MM.1S (cell line): ENCODE measurements around the gene WNT5A.

Source experiments
- CTCF ChIP-seq: fragments of 300-600 bp; sonication (generic); IDR thresholded peaks from 2 replicates; pipeline ENCODE4 v1.5.1; 2016; ENCODE audit warnings: antibody characterized with exemption, low read length, mixed read lengths
- EZH2 ChIP-seq: fragments of 300-600 bp; sonication (generic); optimal IDR thresholded peaks from 2 replicates; pipeline ENCODE3; 2017; ENCODE audit warnings: low read depth, mild to moderate bottlenecking, antibody characterized with exemption, low read length, mixed read lengths

- no peak for TF ChIP-seq CTCF
- no peak for TF ChIP-seq EZH2
Observed at GRCh38 chr3:55508335-55508734, 21.2 kb upstream of the WNT5A start.
